Gastroesophageal sphincter (tissue), 3 donors: ENCODE measurements around the gene ZMIZ1.

Experiments
- POLR2A ChIP-seq, 2 donors: fragments of 450-650 bp; IDR thresholded peaks; one replicate each; pipeline ENCODE4 v1.6.1; 2017; ENCODE audit warnings: antibody characterized with exemption in 2 of 2, mild to moderate bottlenecking in 2 of 2, moderate library complexity in 1 of 2
- TF ChIP-seq, protein P1 (sequence below), 4 experiments: fragments of 200-600 bp in 2 of 4; fragments of 450-650 bp in 2 of 4; sonication (generic) in 1 of 4; IDR thresholded peaks; one replicate each; pipeline ENCODE4 v1.5.1; 2017 to 2019; ENCODE audit warnings: antibody characterized with exemption in 4 of 4, mild to moderate bottlenecking in 2 of 4, moderate library complexity in 2 of 4

DNA sequence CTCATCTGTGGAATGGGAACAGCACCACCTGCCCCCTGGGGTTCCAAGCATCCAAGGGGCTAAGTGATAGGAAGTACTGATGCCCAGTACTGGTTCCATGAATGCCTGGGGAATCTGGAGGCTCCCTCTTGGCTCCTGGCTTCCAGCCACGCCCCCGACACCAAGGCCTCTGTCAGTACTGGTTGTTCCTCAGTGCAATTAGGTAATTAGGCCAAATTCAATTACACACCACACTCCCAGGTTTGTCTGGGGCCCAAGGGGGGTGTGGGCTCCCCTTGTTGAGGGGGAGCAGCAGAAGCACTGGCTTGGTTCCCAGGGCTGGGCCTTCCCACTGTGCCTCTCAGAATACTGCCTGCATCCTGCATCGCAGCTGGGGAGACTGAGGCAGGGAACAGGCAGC, 164.1 kb downstream of the ZMIZ1 start:
- TF ChIP-seq, protein P1, sequence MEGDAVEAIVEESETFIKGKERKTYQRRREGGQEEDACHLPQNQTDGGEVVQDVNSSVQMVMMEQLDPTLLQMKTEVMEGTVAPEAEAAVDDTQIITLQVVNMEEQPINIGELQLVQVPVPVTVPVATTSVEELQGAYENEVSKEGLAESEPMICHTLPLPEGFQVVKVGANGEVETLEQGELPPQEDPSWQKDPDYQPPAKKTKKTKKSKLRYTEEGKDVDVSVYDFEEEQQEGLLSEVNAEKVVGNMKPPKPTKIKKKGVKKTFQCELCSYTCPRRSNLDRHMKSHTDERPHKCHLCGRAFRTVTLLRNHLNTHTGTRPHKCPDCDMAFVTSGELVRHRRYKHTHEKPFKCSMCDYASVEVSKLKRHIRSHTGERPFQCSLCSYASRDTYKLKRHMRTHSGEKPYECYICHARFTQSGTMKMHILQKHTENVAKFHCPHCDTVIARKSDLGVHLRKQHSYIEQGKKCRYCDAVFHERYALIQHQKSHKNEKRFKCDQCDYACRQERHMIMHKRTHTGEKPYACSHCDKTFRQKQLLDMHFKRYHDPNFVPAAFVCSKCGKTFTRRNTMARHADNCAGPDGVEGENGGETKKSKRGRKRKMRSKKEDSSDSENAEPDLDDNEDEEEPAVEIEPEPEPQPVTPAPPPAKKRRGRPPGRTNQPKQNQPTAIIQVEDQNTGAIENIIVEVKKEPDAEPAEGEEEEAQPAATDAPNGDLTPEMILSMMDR (IDR thresholded peaks at IDR 0.05) = no peak
- TF ChIP-seq POLR2A (IDR thresholded peaks at IDR 0.05) = no peak
